Mononuclear cell (primary cell): ENCODE data around the gene DENND1B. TPM values are rescaled to one million over a fixed set of nuclear protein-coding genes. Genes with fewer than 3 reads are reported as not detected.

Source experiments
- H3K27me3 ChIP-seq: 2 replicates; pipeline ENCODE4 v1.6.0; 2011; ENCODE audit warnings: low read length, control low read depth; ENCODE audit not compliant: insufficient read depth
- H3K4me1 ChIP-seq: 2 replicates; pipeline ENCODE4 v1.5.1; 2011; ENCODE audit warnings: mild to moderate bottlenecking, low read length, control low read depth; ENCODE audit not compliant: insufficient read depth
- H3K4me3 ChIP-seq: 2 replicates; pipeline ENCODE4 v1.5.1; 2011; ENCODE audit warnings: mild to moderate bottlenecking, low read length, moderate library complexity
- H3K9me3 ChIP-seq: 2 replicates; pipeline ENCODE4 v1.5.1; 2011; ENCODE audit warnings: low read depth, mild to moderate bottlenecking, control low read depth, low read length
- total RNA-seq: library from RNA; depleted of rRNA; stranded (reverse); fragments of >200 nt; gene quantifications from one replicate; pipeline ENCODE4 v1.2.3, GENCODE V29; 2012

The DENND1B gene
- total RNA-seq, 1 donor: 54.8 TPM

DNA sequence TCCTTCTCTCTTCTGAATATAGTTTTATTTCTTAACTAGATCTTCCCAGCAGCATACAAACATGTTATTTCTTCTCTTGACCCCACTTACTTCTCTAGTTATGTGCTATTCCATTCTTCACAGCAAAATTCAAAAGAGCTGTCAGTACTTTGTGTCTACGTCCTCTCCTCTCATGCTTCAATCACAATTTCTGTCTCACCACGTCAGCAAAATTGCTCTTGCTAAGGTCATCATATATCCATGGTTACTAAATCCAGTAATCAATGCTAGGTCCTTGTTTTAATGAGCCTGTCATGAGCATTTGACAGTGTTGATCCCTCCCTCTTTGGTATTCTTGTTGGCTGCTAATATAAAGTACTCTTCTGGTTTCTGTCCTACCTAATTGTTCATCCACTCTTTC, 214.2 kb downstream of the DENND1B start:
- H3K9me3 ChIP-seq: no peaks in the 10 kb centered on the region
- no peak overlapping the region for H3K4me3 ChIP-seq
- H3K4me1 ChIP-seq: no peaks in the 10 kb centered on the region
- H3K27me3 ChIP-seq: no peaks in the 10 kb centered on the region

DNA sequence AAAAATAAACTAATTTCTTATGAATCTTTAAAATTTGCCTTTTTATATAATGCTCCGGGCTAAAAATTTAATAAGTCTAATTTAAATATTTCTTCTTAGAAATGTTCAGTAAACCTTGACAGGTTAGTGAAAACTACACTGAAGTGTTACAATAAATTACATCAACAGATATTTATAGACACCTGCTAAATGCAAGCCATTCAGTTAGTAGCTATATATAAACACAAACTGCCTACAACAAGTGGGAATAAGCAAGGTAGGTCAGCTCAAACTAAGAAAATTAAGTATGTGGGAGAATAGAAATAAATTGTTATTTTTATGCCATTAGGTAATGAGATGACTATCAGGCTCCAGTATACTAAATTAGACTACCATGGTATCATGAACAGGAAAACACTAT, 215.6 kb downstream of the DENND1B start:
- H3K4me3 ChIP-seq: no peak overlapping the region
- H3K9me3 ChIP-seq: no peaks in the 10 kb centered on the region
- no peaks in the 10 kb centered on the region for H3K4me1 ChIP-seq
- H3K27me3 ChIP-seq: no peaks in the 10 kb centered on the region

- Histone ChIP-seq H3K9me3 (no peaks in the 10 kb centered on the region), H3K4me3 (no peak overlapping the region), H3K4me1 (no peaks in the 10 kb centered on the region), H3K27me3 (no peaks in the 10 kb centered on the region)
Observed at GRCh38 chr1:197559244-197559643, 216.0 kb downstream of the DENND1B start.

- no peaks in the 10 kb centered on the region for H3K4me1 ChIP-seq
- H3K27me3 ChIP-seq: no peaks in the 10 kb centered on the region
- no peak overlapping the region for H3K4me3 ChIP-seq
- H3K9me3 ChIP-seq: no peaks in the 10 kb centered on the region
Observed at GRCh38 chr1:197557302-197557701, 218.0 kb downstream of the DENND1B start.

- no peaks in the 10 kb centered on the region for H3K9me3 ChIP-seq
- H3K27me3 ChIP-seq: no peaks in the 10 kb centered on the region
- no peak overlapping the region for H3K4me3 ChIP-seq
- H3K4me1 ChIP-seq: no peaks in the 10 kb centered on the region
Observed at GRCh38 chr1:197553281-197553680, 222.0 kb downstream of the DENND1B start.

DNA sequence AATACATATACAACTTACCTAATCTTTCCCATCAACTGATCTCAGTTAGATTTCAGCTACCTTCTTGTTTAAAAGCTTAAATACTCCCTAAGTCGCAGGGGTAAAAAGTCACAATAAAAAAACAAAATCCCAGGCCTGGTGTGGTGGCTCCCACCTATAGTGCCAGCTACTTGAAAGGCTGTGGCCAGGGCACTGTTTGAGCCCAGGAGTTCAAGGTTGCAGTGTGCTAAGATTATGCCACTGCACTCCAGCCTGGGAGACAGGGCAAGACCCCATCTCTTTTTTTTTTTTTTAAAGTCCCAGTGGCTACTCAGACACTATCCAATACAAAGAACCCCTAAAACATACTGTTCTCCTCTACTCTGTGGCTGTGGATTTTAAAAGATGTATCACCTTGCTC, 228.3 kb downstream of the DENND1B start:
- H3K9me3 ChIP-seq: no peaks in the 10 kb centered on the region
- H3K4me1 ChIP-seq: no peaks in the 10 kb centered on the region
- no peaks in the 10 kb centered on the region for H3K27me3 ChIP-seq
- no peak overlapping the region for H3K4me3 ChIP-seq

DNA sequence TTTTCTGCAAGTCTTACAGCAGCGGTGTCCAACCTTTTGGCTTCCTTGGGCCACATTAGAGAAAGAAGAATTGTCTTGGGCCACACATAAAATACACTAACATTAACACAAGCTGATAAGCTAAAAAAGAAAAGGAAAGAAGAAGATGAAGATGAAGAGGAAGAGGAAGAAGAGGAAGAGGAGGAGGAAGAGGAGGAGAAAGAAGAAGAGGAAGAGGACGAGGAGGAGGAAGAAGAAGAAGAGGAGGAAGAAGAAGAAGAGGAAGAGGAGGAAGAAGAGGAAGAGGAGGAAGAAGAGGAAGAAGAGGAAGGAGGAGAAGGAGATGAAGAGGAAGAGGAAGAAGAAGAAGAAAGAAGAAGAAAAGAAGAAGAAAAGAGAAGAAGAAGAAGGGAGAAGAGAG, 230.7 kb downstream of the DENND1B start:
- Histone ChIP-seq H3K4me1 (no peaks in the 10 kb centered on the region), H3K27me3 (no peaks in the 10 kb centered on the region), H3K4me3 (no peak overlapping the region), H3K9me3 (no peaks in the 10 kb centered on the region)

- H3K4me3 ChIP-seq: no peak overlapping the region
- H3K9me3 ChIP-seq: no peaks in the 10 kb centered on the region
- H3K4me1 ChIP-seq: no peaks in the 10 kb centered on the region
- H3K27me3 ChIP-seq: no peaks in the 10 kb centered on the region
Observed at GRCh38 chr1:197544130-197544529, 231.2 kb downstream of the DENND1B start.

DNA sequence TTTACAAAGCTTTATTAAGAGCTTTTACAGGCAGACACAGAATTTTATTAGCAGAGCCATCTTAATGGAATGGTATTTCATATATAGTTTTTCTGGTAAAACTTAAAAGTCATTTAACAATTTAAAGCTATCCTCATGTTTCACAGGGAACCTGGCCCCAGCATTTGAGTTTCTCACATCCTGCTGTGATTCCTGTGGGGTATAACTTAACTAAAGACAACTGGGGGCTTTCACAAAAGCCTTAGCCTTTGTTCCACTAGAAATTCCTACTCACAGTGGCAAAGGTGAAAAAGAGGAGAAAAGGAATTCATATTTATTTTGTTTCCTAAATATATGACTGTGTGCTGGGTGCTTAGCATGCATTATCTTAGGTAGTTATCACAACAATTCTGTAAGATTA, 233.9 kb downstream of the DENND1B start:
- H3K4me3 ChIP-seq: no peak overlapping the region
- no peaks in the 10 kb centered on the region for H3K9me3 ChIP-seq
- H3K4me1 ChIP-seq: no peaks in the 10 kb centered on the region
- no peaks in the 10 kb centered on the region for H3K27me3 ChIP-seq

DNA sequence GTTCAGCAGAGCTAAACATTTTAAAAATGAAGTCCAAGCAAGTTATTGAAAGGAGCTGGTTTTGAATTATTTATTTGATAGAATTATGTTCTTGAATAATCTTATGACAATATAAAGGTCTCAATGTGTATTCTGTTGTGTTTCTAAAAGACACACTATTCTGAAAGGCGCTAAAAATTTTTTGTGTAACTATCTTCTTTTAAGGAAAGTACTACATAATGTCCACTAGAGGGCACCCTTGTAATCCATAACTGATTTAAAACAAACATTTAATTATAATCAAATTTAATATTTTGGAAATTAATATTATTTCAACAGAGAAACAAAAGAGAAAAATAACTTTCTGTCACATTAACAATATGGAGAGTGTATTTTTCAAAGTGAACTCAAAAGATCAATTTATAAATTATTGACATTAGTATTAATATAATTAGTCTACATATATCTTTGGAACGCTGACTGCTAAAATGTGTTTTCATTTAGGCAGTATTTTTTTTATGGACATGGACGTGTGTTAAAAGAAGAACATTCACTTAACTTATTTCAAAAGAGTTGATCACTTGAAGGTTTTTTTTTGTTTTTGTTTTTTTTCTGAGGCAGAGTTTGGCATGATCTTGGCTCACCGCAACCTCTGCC, 248.4 kb downstream of the DENND1B start:
- H3K27me3 ChIP-seq: no peaks in the 10 kb centered on the region

DNA sequence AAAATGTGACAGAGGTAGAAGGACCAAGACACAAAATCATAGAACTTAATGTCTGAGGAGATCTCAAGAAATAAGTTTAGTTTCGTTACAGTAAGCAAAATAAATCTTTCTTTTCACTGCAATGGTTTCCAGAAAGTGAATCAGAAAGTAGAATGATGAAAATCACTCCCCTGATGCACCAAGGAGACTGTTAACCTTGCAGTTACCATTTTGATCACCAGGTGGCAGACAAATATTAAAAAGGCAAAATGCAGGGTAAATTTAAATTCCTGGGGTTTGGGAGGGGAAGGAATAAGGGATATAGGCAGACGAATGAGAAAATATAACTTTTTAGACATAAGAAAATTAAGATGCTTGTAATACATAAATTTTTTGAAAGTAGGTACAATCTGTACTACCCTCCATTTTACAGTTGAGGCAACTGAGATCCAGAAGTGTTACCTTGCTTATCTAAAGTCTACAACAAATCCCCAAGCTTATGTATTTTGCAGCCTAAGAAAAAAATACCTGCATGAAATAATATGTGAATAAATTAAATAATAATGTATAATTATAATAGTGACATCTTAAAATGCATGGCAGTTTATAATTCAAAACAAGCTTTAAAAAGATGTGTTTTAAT, 254.1 kb downstream of the DENND1B start:
- H3K27me3 ChIP-seq: no peaks in the 10 kb centered on the region
- no peaks in the 10 kb centered on the region for H3K9me3 ChIP-seq
- H3K4me1 ChIP-seq: no peaks in the 10 kb centered on the region
- no peak overlapping the region for H3K4me3 ChIP-seq

More for the DNA sequence above, 248.4 kb downstream of the DENND1B start:
- Histone ChIP-seq H3K9me3 (no peaks in the 10 kb centered on the region), H3K4me1 (no peaks in the 10 kb centered on the region), H3K4me3 (no peak overlapping the region)

- no peaks in the 10 kb centered on the region for H3K9me3 ChIP-seq
- no peaks in the 10 kb centered on the region for H3K27me3 ChIP-seq
- no peak overlapping the region for H3K4me3 ChIP-seq
- no peaks in the 10 kb centered on the region for H3K4me1 ChIP-seq
Observed at GRCh38 chr1:197519741-197520334, 255.4 kb downstream of the DENND1B start.

DNA sequence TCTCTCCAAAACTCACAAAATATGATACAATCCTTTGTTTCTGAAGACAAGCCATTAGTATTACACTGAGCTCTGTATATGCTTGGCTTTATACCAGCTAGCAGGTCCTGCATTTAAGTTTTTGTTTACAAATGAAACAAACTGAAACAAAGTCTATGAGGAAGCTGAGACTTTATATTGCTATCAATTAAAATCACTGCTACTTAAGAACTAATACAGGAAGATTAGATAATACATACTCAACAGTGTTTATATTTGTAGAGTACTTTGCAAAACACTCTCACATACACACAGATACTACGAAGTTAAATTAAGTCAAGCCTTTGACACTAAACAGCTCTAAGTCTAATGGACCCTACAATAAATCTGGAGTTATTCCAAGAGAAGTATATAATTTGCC, 259.9 kb downstream of the DENND1B start:
- Histone ChIP-seq H3K27me3 (no peaks in the 10 kb centered on the region), H3K9me3 (no peaks in the 10 kb centered on the region), H3K4me3 (no peak overlapping the region), H3K4me1 (no peaks in the 10 kb centered on the region)

DNA sequence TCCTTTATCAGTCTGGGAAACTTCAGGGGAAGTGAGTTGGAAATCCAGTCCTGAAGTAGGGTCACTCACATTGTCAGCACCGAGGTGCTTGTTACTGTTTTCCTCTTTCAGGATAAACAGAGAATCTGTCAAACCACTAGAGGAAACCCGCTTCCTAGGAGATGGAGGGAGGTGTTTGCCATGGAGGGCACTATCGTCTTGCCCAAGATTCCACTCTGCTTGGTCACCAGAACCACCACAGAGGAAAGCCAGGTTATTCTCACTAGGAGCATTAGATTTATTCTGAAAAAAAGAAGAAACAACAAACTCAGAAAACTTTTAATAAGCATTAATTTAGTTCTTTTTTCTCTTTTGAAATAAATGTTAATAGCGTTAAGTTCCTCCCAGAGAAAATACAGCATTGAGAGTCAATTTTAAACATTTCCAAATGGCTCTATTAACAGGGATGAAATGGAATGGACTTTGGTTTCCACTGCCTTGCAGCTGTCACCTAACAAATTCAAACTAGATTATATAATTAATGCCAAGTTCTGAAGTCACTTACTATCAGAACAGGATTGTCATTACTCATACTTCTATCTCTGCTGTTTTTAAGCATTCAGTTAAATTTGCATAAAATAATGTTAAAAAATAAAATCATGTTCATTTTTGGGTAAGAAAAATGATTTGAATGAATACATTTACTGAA, 264.4 kb downstream of the DENND1B start:
- no peak overlapping the region for H3K4me3 ChIP-seq
- no peaks in the 10 kb centered on the region for H3K27me3 ChIP-seq
- no peaks in the 10 kb centered on the region for H3K9me3 ChIP-seq
- H3K4me1 ChIP-seq: no peaks in the 10 kb centered on the region

DNA sequence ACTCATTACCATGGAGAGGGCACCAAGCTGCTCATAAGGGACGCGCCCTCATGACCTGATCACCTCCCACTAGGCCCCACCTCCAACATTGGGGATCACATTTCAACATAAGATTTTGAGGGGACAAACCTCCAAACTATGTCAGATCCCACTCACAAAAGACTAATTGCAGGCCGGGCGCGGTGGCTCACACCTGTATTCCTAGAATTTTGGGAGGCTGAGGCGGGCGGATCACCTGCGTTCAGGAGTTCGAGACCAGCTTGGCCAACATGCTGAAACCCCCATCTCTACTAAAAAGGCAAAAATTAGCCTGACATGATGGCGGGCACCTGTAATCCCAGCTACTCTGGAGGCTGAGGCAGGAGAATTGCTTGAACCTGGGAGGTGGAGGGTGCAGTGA, 278.6 kb downstream of the DENND1B start:
- H3K4me3 ChIP-seq: no peak overlapping the region
- H3K4me1 ChIP-seq: no peaks in the 10 kb centered on the region
- H3K27me3 ChIP-seq: no peaks in the 10 kb centered on the region
- H3K9me3 ChIP-seq: no peaks in the 10 kb centered on the region
